HG03095 (cell line): ENCODE data around the gene BABAM2.
"Not testable (repeated sequence)": the region's sequence is repeated elsewhere in the genome, so short reads cannot be mapped to it uniquely, and the experiment has no call there.

Experiments
- ATAC-seq: cut with Tn5 transposase; IDR thresholded peaks from one replicate; pipeline ENCODE4 v1.9.1; 2021; ENCODE audit warnings: moderate library complexity; ENCODE audit not compliant: unreplicated experiment

The BABAM2 gene

DNA sequence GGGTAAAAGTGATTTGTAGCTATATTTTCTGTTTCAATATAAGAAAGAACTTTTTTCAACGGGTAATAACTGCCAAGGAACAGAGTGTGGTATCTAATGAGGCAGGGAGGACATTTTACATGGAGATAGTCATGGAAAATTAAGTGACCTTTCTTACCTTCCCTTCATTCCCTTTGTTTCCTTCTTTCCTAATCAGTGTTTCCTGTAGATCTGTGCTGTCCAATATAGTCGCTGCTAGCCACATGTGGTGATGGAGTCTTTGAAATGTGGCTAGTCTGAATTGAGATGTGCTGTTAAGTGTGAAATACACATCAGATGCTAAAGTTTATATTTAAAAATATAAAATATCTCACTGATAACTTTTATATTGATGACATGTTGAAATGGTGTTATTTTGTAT, 81.8 kb downstream of the BABAM2 start:
- ATAC-seq: no peak

DNA sequence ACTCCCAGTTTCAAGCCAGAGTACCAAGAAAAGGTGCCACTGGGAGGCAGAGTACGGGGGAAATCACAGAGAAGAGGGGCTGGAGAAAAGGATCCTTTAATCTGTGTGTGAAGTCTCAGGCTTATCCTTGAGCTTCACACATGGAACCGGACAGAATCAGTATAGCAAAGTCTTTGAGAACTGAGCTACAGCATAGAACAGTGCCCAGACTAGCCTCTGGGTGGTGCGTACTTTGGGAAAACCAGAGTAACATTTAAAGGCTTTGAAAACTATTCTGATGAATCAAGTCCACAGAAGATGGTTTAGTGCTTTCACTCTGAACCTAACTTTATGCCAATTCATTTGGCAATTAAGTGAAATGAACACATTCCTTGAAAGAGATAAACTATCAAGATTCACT, 83.1 kb downstream of the BABAM2 start:
- no peak for ATAC-seq

DNA sequence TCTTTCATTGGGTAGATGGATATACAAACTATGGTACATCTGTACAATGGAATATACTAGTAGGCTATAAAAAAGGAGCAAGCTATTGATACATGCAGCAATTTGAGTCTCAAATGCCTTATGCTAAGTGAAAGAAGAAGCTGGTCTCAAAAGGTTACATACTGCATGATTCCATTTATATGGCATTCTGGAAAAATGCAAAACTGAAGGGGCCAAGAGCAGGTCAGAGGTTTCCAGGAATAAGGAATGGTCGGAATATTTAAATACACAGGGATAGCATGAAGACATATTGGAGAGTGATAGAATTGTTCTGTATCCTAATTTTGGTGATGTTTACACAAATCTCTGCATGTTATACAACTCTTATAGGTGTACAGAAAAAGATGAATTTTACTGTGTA, 85.8 kb downstream of the BABAM2 start:
- no peak for ATAC-seq

DNA sequence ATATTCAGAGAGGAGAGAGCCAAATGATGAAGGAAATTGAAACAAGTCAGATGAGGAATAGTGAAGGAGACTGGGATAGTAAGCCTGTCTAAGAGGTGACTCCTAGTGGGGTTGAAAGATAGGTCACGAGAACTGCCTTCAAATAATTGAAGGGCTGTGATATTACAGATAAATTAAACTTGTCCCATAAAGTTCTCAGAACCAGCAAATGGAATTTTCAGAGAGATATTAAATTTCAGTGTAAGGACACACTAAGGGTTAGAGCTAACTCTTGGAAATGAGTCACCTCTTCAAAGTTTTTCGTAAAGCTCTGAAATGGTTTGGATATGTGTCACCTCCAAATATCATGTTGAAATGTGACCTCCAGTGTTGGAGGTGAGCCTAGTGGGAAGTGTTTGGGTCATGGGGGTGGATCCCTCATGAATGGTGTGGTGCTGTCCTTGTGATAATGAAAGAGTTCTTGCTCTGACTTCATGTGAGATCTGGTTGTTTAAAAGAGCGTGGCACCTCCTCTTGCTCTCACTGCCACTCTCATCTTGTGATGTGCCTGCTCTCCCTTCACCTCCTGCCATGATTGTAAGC, 87.3 kb downstream of the BABAM2 start:
- no peak for ATAC-seq

DNA sequence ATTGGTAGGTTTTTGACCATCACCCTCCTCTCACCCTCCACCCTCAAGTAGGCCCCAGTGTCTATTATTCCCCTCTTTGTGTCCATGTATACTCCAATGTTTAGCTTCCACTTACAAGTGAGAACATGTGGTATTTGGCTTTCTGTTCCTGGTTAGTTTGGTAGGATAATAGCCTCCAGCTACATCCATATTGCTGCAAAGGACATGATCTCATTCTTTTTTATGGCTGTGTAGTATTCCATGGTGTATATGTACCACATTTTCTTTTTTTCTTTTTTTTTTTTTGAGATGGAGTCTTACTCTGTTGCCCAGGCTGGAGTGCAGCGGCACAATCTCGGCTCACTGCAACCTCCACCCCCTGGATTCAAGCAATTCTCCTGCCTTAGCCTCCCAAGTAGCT, 88.2 kb downstream of the BABAM2 start:
- not testable (repeated sequence) for ATAC-seq

DNA sequence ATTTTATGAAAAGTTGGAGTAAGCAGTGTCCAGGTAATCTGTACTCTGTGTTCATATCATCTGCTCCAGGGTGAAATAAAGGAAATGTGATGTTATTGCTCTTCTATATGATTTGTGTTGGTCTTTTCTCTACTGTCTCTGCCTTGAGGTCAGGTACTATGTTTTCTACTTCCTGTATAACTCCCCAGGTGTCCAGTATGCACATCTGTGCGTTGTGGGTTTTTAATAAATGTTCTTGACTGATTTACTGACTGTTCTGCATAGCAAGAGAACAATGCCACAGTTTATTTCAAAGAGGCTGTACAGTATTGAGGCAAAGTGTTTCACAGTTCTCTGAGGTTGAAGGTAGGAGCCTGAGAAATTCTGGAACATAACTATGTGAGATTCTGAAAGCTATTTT, 89.7 kb downstream of the BABAM2 start:
- no peak for ATAC-seq

DNA sequence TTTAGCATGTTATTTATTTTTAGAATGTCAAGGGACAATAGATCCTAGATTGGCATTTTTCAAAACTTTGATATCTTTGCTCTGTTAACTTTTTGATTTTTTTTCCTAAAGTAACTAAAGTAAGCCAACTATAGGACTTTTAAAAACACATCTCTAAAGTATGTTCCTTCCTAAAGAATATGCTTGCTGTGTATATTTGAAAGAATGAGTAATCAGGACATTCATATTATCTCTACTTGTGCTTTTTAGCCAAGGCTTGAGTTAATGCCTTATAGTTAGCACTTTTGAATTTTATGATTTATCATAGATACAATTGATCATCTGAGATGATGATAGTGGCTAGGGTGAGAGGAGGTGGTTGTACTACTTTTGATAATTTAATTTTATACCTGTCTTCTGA, 93.6 kb downstream of the BABAM2 start:
- ATAC-seq: no peak

DNA sequence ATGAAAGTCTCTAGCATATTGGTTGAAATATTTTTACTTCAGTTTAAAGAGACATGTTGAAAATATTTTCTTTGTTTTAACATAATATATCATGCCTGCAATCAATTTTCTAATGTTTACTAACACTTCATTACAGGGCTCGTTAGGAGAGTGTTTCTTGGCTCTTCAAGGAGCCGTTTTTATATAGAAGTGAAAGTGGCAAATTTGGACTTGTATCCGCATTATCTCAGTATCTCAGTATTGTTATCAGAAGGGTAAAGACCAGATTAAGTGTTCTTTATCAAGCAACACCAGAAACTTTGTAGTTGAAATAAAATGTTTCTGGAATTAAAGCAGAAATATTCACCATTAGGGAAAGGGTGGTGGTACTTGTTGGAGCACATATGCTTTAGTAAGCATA, 97.8 kb downstream of the BABAM2 start:
- no peak for ATAC-seq

DNA sequence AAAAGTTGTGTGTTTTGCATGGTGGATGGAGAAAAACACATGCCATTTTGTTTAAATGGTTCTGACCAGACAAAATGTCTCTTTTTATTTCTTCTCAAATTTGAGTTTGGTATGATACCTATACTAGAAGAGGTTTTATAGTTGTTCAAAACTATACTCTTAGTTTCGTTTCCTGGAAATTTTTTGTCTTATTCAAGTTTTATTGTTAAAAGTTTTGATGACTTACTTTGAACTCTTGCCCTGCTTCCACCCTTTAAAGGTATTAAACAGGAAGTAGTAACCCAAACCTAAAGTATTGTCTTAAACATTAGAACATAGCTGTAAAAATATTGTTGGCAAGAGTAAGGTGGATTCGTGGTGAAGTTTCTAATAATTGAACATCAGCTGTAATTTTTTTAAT, 98.2 kb downstream of the BABAM2 start:
- ATAC-seq: no peak

DNA sequence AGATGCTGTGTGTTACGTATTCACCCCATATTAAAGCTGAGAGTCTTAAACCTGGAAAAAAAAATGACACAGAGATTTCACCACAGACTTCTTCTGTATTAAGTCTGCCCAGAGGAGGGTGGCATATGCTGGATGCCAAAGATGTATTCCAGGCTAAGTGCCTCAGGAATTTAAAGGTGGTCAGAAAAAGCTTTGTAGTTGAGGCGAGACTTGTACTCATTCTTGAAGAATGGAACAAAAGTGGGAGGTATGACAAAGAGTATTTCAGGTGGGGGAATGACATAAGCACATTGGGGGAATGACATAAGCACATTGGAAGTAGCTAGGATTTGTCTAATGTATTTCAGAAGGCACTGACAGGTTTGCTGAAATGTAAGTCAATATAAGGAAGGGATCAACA, 98.6 kb downstream of the BABAM2 start:
- ATAC-seq: no peak

DNA sequence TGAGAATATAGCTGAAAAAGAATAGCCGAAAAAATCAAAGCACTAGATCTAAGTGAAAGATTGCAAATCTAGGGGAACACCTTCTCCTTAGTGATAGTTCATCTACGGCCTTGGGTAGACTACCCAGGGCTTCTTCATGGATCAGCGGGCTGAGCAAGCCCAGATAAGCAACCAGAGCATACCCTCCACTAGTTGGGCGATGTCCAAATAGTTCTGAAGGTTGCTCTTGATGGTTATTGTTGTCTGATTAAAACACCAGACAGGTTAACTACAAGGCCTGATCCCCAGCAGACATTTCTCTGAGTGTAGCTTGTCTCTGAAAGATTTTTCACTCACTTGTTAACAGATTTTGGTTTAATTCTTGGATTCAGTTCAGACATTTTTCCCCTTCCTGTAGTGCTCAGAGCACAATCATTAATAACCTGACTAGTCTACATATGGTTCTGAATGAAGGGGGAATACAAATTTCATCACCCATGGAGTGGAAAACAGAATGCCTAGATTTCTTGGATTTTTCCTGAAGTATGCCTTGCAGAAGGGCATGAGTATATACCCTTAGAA, 99.6 kb downstream of the BABAM2 start:
- ATAC-seq: no peak

DNA sequence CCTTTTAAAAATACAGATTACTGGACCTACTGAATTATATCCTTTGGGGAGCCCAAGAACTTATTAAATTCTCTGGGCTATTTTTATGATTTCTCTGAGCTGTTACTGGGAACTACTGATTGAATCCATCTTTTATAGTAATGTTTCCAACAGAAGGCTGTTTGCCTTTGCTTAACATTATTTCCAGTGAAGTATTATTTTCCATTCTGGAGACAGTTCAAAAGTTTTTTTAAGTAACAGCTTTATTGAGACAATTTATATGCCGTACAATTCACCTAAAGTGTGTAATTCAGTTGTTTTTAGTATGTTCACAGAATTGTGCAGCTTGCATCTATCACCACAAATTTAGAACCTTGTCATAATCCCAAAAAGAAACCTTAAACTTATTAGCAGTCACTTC, 100.6 kb downstream of the BABAM2 start:
- ATAC-seq: no peak

DNA sequence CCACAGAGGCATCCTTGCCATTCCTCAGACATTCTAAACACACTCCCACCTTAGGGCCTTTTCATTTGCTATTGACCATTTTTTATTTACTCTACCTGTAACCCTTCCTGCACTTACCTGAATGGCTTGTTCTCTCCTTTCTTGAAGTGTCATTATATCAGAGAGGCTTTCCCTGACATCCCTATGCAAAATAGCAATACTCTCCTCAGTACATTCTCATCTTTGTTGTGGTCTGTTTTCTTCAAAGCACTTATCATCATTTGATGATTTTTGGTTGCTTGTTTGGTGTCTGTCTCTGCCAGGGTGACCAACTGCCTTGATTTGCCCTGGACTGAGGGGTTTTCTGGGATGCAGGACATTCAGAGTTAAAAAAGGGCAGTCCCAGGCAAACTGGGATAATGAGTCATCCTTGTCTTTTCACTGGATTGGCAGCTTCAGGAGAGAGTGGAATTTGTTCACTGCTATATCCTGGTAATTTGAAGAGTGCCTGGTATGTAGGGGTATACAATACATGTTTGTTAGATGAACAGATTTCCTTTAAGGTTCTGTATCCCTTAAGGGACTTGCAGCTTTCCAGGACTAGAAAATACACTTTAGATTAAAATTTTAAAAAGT, 102.4 kb downstream of the BABAM2 start:
- no peak for ATAC-seq

DNA sequence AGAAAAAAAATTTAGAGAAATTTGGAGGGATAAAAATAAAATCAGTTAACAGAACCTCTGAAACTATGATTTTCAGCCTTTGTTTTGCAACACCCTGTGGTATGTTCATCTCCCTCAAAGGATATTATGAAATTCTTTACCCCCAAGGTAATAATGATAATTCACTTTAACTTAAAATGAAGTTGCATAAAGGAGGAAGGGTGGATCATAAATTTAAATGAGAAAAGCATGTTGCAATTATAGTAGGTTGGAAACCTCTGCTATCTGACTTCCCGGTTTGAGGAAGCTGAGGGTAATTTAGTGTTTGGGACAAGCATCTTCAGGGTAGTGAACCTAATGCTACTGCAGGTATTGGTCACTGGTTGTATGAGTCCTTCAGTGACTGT, 102.9 kb downstream of the BABAM2 start:
- no peak for ATAC-seq

DNA sequence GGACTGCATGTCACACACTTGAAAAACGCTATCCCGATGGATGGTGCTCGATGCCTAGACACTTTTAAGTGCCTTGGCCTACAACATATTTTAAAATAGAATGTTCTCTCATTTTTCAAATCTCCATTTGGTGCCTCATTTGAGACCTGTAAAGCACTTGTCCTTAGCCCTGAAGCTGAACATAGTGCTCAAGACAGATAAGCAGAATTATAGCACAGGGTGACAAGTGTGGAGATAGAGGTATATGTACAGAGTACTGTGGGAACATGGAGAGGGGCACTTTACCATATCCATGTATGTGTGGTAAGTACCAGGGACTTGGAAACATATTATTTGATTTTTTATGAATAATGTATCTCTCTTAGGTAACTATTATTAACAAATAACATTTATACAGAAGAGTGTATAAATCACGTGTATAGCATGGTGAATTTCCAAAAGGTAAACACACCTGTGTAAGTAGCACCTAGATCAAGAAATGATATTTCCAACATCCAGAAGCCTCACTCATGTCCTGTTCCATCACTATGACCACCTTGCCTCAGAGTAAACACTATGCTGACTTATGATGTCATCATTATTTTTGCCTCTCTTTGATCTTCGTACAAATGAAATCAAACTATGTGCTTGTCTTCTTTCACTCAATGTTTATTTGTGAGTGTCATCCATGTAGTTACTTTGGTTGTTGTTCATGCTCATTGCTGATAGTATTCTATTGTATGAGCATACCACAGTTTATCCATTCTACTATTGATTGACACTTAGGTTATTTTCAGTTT, 103.6 kb downstream of the BABAM2 start:
- no peak for ATAC-seq

DNA sequence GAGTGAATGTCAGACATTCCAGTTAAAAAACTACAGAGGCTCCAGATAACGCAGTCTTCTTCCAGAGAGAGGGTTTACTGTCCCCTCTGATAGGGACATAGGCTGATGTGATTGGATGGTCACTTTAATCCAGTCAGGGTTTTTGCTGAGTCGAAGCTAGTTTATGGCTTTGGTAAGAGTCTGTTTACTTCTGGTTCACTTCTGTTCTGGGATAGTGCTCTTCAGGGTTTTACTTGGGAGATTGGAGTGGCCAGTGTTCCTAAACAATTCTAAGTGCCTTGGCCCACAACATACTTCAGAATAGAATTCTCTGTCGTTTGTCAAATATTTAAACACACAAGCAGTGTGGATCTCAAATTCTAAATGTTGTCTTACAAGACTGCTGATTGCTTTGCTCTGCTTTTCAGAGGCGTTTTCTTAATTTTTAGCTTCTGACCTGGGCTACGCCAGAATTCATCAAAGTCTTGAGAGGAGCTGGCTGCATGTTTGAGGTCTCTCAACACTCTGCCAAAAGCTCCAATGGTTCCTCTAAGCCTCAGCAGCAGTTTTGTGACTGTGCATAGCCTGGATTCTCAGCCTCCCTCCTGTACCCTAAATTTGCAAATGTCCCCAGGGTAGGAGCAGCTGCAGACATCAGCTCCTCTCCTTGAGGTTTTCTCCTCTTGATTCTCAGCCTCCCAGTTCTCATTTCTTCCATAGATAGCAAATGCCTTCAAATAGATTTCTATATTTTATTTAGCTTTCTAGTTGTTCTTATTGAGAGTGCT, 105.8 kb downstream of the BABAM2 start:
- no peak for ATAC-seq

DNA sequence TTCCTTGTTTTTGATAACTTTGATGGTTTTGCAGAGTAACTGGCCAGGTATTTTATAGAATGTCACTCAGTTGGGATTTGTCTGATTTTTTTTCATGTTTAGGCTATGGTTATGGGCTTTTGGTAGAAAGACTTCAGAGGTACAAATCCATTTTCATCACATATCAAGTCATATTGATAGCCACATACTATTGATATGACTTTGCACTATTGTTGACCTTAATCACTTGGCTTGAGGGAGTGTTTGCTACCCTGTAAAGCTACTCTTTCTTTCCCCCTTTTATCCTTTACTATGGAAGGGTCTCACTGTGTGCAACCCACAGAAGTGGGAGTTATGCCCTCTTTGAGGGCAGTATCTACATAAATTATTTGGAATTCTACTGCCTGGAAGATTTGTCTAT, 109.8 kb downstream of the BABAM2 start:
- no peak for ATAC-seq

DNA sequence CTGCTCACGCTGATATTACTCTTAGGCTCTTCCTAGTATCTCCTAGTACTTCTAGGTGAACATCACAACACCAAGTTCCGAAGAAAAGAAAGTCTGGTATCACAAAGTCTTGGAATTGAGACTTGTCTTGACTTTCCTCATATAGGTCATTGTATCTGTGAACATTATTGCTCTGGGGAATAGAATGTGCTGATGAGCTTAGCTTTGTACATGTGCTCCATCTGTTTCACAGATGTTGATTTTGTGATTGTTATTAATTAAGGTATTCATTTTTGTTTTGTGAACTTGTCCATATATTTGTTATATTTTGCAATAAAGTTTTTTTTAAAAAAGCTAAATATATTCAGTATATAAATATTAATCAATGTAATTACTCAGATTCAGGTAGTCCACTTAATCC, 111.7 kb downstream of the BABAM2 start:
- ATAC-seq: no peak

DNA sequence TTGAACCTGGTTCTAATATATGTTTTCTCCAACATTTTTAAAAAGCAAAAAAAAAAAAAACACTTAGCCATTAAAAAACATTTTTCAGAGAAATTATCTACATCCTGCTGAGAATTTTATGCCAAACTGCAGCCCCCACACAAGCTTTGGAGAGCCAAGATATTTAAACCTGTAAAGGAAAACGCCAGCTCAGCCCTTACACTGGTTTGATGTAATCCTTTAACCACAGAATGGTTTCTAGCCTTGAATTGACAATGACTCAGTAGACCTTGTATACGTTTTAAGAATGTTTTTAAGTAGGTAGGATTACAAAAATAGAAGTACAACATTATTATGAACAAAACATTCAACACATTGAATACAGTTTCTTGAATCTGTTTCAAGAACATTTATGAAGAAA, 113.6 kb downstream of the BABAM2 start:
- no peak for ATAC-seq

DNA sequence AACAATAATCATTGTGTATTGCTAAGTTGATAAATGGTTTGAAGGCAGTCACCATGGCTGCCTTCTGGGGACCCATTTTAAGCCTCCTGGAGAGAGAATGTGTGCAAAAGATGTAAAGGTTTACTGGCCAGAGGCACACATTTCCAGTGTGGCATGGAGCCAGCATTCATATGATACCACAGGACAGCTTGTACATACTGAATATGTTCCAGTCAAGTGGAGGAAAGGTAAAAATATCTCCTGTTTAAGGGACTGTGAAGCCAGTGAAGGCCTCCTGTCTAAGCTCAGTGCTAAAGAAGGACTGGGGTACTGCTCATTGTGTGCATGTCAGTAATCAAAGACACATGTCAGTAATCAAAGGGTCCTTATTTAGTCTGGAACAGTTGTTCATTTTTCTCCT, 119.2 kb downstream of the BABAM2 start:
- no peak for ATAC-seq

DNA sequence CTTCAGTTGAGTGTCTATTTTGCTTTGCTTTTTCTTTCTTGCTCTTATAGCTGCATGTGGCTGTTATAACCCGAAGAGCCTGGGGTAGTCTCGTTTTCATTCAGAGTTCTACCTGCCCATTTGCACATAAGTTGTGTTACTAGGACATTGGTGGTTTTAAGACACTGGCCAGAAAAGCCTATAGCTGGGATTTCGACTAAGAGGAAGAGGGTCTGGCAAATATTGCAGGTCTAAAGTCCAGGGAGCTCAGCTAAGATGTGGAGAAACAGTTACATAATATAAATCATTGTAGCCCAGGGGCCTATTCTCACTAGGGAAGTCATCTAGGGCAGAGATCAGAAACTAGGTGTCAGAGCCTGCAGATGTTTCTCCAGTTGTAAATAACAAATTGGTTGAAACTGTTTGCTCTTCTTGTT, 120.8 kb downstream of the BABAM2 start:
- no peak for ATAC-seq
